BE2C (cell line): ENCODE measurements around the gene CISH.

Experiments used
- DNase-seq: peaks from one replicate; pipeline ENCODE4 v3.0.0-alpha.2; 2020
- H3K27me3 ChIP-seq: fragments of 250-450 bp; sonication (Bioruptor Pico); 2 replicates; pipeline ENCODE4 v1.5.1; 2020; ENCODE audit warnings: mild to moderate bottlenecking
- H3K36me3 ChIP-seq: fragments of 250-450 bp; sonication (Bioruptor Pico); 2 replicates; pipeline ENCODE4 v1.5.1; 2020; ENCODE audit warnings: mild to moderate bottlenecking
- H3K4me1 ChIP-seq: fragments of 250-450 bp; sonication (Bioruptor Pico); 2 replicates; pipeline ENCODE4 v1.5.1; 2020
- H3K4me3 ChIP-seq: 2 replicates; pipeline ENCODE4 v1.5.1; 2011; ENCODE audit warnings: low read depth, low read length
- H3K9me3 ChIP-seq: fragments of 250-450 bp; sonication (Bioruptor Pico); 2 replicates; pipeline ENCODE4 v1.5.1; 2020
- TF ChIP-seq, protein P1 (sequence below): IDR thresholded peaks from 2 replicates; pipeline ENCODE4 v1.5.1; 2012; ENCODE audit warnings: mild to moderate bottlenecking, low read depth, low read length

Gene CISH

DNA sequence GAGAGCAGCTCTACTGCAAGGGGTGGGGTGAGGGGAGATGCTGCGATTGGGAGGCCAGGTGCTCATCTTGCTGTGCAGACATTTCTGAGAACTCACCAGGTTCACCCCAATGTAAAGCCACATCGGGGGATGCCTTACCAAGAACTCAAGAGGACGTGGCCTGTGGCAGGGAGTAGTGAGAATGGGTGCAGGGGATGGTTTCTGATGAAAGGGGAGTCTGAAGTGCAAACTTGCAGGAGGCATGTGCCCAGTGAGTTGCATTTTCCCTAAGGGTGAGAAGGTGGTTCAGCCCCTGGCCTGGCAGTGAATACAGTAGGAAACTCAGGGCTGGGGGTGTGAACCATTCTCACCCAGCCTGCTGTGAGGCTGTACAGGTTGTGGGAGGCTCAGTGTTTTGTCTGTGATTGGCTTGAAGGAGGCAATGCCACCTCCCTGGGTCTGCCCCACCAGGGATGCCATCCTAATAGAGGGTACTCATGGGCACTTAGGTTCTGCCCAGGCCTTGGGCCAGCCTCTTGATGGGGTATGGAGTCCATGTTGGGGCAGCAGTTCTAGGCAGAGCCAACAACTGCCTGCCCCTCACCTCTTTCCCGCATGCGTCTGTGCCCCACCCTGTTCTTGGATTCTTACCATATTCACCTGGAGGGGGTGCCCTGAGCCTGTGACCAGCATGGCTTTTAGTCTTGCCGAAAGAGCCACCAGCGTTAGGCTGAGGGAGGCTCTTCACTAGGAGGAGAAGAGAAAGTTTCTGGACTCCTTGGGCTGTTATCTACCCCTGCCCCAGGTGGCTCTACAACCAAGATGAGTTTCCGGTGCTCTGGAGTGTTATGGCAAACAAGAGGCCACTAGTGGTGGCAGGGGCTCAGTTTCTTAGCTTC, 37.8 kb downstream of the CISH start:
- TF ChIP-seq, protein P1, sequence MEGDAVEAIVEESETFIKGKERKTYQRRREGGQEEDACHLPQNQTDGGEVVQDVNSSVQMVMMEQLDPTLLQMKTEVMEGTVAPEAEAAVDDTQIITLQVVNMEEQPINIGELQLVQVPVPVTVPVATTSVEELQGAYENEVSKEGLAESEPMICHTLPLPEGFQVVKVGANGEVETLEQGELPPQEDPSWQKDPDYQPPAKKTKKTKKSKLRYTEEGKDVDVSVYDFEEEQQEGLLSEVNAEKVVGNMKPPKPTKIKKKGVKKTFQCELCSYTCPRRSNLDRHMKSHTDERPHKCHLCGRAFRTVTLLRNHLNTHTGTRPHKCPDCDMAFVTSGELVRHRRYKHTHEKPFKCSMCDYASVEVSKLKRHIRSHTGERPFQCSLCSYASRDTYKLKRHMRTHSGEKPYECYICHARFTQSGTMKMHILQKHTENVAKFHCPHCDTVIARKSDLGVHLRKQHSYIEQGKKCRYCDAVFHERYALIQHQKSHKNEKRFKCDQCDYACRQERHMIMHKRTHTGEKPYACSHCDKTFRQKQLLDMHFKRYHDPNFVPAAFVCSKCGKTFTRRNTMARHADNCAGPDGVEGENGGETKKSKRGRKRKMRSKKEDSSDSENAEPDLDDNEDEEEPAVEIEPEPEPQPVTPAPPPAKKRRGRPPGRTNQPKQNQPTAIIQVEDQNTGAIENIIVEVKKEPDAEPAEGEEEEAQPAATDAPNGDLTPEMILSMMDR, result no peak
- H3K36me3 ChIP-seq, result no peaks in the 10 kb centered on the region
- no peaks in the 10 kb centered on the region for H3K9me3 ChIP-seq
- H3K4me3 ChIP-seq, result no peak overlapping the region
- no peaks in the 10 kb centered on the region for H3K4me1 ChIP-seq
- DNase-seq, result no peak
- no peaks in the 10 kb centered on the region for H3K27me3 ChIP-seq

DNA sequence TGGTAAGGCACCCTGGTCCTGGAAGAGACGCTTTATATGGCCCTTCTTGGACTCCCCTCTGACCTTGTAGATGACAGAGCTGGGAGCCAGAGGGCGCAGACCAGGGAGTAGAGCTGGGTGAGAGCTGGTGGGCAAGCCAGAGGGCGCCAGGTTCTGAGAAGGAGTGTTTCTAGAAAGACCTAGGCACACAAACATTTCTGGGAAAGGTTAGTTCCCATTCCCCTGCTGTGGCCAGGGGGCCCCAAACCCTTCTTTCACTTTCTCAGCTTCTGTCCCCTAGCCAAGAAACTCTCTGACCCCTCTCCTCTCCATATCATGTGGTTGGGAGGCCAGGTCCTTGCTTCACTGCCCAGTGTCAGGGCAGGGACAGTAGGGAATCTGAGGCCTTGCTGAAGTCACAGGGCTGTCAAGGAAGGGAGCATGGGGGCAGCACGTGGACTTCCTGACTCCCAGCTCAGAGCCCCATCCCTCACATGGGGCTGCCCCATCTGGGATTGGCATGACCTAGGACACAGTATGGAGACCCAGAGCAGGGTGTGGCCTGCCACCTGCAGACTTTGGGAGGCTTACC, 38.7 kb downstream of the CISH start:
- Histone ChIP-seq H3K4me1 (peaks cover under 1% of the 10 kb centered on the region; the same call in 1 of the 2 replicates), H3K27me3 (no peaks in the 10 kb centered on the region), H3K36me3 (no peaks in the 10 kb centered on the region), H3K4me3 (no peak overlapping the region), H3K9me3 (no peaks in the 10 kb centered on the region)
- no peak for DNase-seq
- TF ChIP-seq, protein P1, result no peak

DNA sequence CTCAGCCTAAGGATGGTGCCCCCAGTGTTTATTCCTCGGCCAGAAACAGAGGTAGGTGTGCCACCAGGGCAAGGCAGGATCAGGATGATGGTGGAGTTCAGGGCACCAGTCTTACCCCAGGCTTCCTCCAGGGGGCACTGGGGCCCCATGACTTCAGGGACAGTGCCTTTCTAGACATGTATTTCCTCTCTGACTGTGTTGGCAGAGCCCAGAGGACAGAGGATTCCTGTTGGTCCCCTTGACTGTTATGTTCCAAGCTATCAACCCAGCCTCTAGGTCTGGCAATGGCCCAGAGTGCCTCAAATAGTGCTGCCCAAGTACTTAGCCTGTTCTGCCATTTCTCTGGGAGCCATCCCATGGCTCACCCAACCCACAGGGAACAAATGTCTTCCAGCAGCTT, 39.4 kb downstream of the CISH start:
- H3K4me3 ChIP-seq, result no peak overlapping the region
- peak; percentile 67 for DNase-seq
- TF ChIP-seq, protein P1, result peak; percentile 75
- H3K36me3 ChIP-seq, result no peaks in the 10 kb centered on the region
- H3K27me3 ChIP-seq, result no peaks in the 10 kb centered on the region
- H3K4me1 ChIP-seq, result peaks cover 3% of the 10 kb centered on the region; the same call in 1 of the 2 replicates
- H3K9me3 ChIP-seq, result no peaks in the 10 kb centered on the region

DNA sequence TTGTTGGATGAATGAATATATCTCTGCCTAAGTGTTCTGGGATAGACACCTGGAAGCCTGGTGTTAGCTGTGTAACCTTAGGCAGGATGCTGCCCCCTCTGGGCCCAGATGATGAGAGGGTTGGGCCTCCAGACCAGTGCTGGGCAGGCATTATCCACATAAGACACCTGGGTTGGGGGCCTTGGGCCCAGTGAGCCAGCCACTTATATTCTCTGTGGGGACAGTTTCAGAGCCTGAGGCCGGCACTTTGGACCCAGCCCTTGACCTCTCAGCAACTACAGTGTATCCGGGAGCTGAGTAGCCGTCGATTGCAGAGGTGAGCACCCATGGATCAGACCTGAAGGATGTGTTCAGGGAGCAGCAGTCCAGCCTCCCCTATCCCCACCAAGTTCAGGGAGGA, 40.1 kb downstream of the CISH start:
- Histone ChIP-seq H3K9me3 (no peaks in the 10 kb centered on the region), H3K27me3 (no peaks in the 10 kb centered on the region), H3K4me1 (peaks cover 3% of the 10 kb centered on the region; the same call in 1 of the 2 replicates), H3K4me3 (no peak overlapping the region), H3K36me3 (no peaks in the 10 kb centered on the region)
- no peak for DNase-seq
- TF ChIP-seq, protein P1, result no peak

DNA sequence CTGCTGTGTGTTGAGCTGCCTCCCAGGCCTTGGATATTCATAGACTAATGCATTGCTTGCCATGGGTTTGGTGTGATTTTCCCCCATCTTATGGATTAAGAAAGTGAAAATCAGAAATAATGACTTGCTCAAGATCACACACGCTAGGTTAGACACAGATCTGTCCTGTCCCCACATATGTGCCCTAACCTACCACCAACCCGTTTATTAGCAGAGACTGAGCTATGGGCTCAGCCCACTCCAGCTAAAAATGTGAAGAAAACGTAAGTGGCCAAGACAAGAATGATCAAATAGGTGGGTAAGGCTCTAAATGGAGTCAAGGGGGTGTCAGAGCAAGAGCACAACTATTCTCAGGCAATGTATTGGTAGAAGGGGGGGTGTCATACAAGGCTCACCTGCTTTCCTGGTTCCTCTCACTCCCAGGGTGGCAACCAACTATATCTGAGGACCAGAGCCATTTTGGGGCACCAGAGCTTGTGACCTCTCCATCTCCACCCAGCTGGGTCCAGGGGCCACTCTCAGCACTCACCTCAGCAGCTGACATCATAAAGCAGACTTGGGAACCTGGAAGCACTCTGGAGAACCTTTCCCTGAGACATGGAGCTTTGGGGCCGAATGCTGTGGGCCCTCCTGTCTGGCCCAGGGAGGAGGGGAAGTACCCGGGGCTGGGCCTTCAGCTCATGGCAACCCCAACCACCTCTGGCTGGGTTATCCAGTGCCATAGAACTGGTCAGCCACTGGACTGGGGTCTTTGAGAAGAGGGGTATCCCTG, 40.9 kb downstream of the CISH start:
- TF ChIP-seq, protein P1, result no peak
- Histone ChIP-seq H3K4me1 (peaks cover 3% of the 10 kb centered on the region; the same call in 1 of the 2 replicates), H3K4me3 (no peak overlapping the region; the same call in 1 of the 2 replicates), H3K36me3 (no peaks in the 10 kb centered on the region), H3K9me3 (no peaks in the 10 kb centered on the region), H3K27me3 (no peaks in the 10 kb centered on the region)
- no peak for DNase-seq
